HepG2 (cell line): Measurements from ENCODE around the gene LRPPRC. TPM values are rescaled to one million over a fixed set of nuclear protein-coding genes. Genes with fewer than 3 reads are reported as not detected.

Source experiments
- ARNT ChIP-seq: fragments of 450-650 bp; IDR thresholded peaks from 2 replicates; pipeline ENCODE4 v1.6.1; 2017
- BRF2 ChIP-seq: sonication (generic); formaldehyde crosslinking; IDR thresholded peaks from 2 replicates; pipeline ENCODE4 v1.8.1; 2022; ENCODE audit warnings: mild to moderate bottlenecking, missing genetic modification reagents
- DMTF1 ChIP-seq: sonication (generic); formaldehyde crosslinking; IDR thresholded peaks from 2 replicates; pipeline ENCODE4 v1.4.0; 2020; ENCODE audit warnings: mild to moderate bottlenecking, missing genetic modification reagents
- EED ChIP-seq: sonication (generic); formaldehyde crosslinking; IDR thresholded peaks from 2 replicates; pipeline ENCODE4 v1.5.0; 2020; ENCODE audit warnings: mild to moderate bottlenecking, missing genetic modification reagents
- ELF3 ChIP-seq: IDR thresholded peaks from 2 replicates; pipeline ENCODE4 v1.6.1; 2016; ENCODE audit warnings: missing genetic modification reagents, missing compliant biosample characterization
- IRF1 ChIP-seq: sonication (generic); formaldehyde crosslinking; IDR thresholded peaks from 2 replicates; pipeline ENCODE4 v1.4.0; 2020; ENCODE audit warnings: low read depth, mild to moderate bottlenecking, missing genetic modification reagents
- IRF2 ChIP-seq: IDR thresholded peaks from 2 replicates; pipeline ENCODE4 v1.6.1; 2018; ENCODE audit warnings: missing genetic modification reagents, missing compliant biosample characterization
- KAT7 ChIP-seq: IDR thresholded peaks from 2 replicates; pipeline ENCODE4 v1.6.1; 2018; ENCODE audit warnings: borderline replicate concordance, missing compliant biosample characterization
- KDM2A ChIP-seq: sonication (generic); formaldehyde crosslinking; IDR thresholded peaks from 2 replicates; pipeline ENCODE4 v1.4.0; 2020; ENCODE audit warnings: low read depth, missing genetic modification reagents, borderline replicate concordance
- KDM3A ChIP-seq: IDR thresholded peaks from 2 replicates; pipeline ENCODE4 v1.6.1; 2018; ENCODE audit warnings: low read depth, missing compliant biosample characterization
- KDM5B ChIP-seq: sonication (generic); formaldehyde crosslinking; IDR thresholded peaks from 2 replicates; pipeline ENCODE4 v1.4.0; 2020; ENCODE audit warnings: missing genetic modification reagents, mild to moderate bottlenecking, borderline replicate concordance
- MLX ChIP-seq: IDR thresholded peaks from 2 replicates; pipeline ENCODE4 v1.6.1; 2016
- NAIF1 ChIP-seq: sonication (generic); formaldehyde crosslinking; IDR thresholded peaks from 2 replicates; pipeline ENCODE4 v1.5.0; 2020; ENCODE audit warnings: mild to moderate bottlenecking, missing genetic modification reagents, borderline replicate concordance
- NRL ChIP-seq: sonication (generic); formaldehyde crosslinking; IDR thresholded peaks from 2 replicates; pipeline ENCODE4 v1.5.0; 2020; ENCODE audit warnings: missing genetic modification reagents, mild to moderate bottlenecking, moderate library complexity, borderline replicate concordance
- RCOR2 ChIP-seq: IDR thresholded peaks from 2 replicates; pipeline ENCODE4 v1.6.1; 2016; ENCODE audit warnings: missing biosample characterization, missing genetic modification reagents
- RELA ChIP-seq: sonication (generic); formaldehyde crosslinking; IDR thresholded peaks from 2 replicates; pipeline ENCODE4 v1.4.0; 2020; ENCODE audit warnings: missing genetic modification reagents
- ZKSCAN8 ChIP-seq: IDR thresholded peaks from 2 replicates; pipeline ENCODE4 v1.6.1; 2016; ENCODE audit warnings: borderline replicate concordance, missing genetic modification reagents, missing compliant biosample characterization
- ZNF224 ChIP-seq: sonication (generic); formaldehyde crosslinking; IDR thresholded peaks from 2 replicates; pipeline ENCODE4 v1.5.0; 2020; ENCODE audit warnings: mild to moderate bottlenecking, missing genetic modification reagents
- ZNF367 ChIP-seq: sonication (generic); formaldehyde crosslinking; IDR thresholded peaks from 2 replicates; pipeline ENCODE4 v1.4.0; 2020; ENCODE audit warnings: missing genetic modification reagents, borderline replicate concordance
- ZNF570 ChIP-seq: sonication (generic); formaldehyde crosslinking; IDR thresholded peaks from 2 replicates; pipeline ENCODE4 v1.4.0; 2020; ENCODE audit warnings: mild to moderate bottlenecking, missing genetic modification reagents, borderline replicate concordance
- ZNF704 ChIP-seq: sonication (generic); formaldehyde crosslinking; IDR thresholded peaks from 2 replicates; pipeline ENCODE4 v1.8.1; 2023; ENCODE audit warnings: mild to moderate bottlenecking, inconsistent platforms, moderate library complexity, missing genetic modification reagents, borderline replicate concordance
- ZNF775 ChIP-seq: sonication (generic); formaldehyde crosslinking; IDR thresholded peaks from 2 replicates; pipeline ENCODE4 v1.4.0; 2020; ENCODE audit warnings: missing genetic modification reagents, mild to moderate bottlenecking, moderate library complexity, borderline replicate concordance
- ZSCAN22 ChIP-seq: sonication (generic); formaldehyde crosslinking; IDR thresholded peaks from 2 replicates; pipeline ENCODE4 v1.4.0; 2020; ENCODE audit warnings: mild to moderate bottlenecking, missing genetic modification reagents
- ZSCAN9 ChIP-seq: IDR thresholded peaks from 2 replicates; pipeline ENCODE4 v1.6.1; 2016; ENCODE audit warnings: borderline replicate concordance
- polyA plus RNA-seq, 8 experiments: library from polyadenylated mRNA; depleted of rRNA in 3 of 8; stranded (reverse) in 7 of 8; unstranded in 1 of 8; fragments of >200 nt; fragmentation: Illumina TruSeq in 4 of 8; extraction: Trizol in 4 of 8; gene quantifications; 2 replicates each; pipeline versions ENCODE4 v1.2.1 to v1.2.3, GENCODE V29; 2011 to 2016; ENCODE audit warnings: low read depth in 4 of 8, missing spikeins in 1 of 8, mixed read lengths in 1 of 8; ENCODE audit not compliant: insufficient read depth in 1 of 8
- total RNA-seq, 5 experiments: library from RNA; depleted of rRNA; stranded (reverse); fragments of >200 nt; fragmentation: Illumina TruSeq; extraction: Trizol; gene quantifications; 2 replicates each; pipeline ENCODE4 v1.2.3, GENCODE V29; 2016; ENCODE audit warnings: low read depth in 1 of 5

The LRPPRC gene
- total and polyA plus RNA-seq, 2 of the 13 experiments (the other 11 are each of a cell fraction or from before 2014, with no cell fraction given): 117 to 167 TPM

- TF ChIP-seq ZNF704 (CRISPR knock-in tag): no peak
- no peak for TF ChIP-seq BRF2 (CRISPR knock-in tag)
- peak; percentile 62 for TF ChIP-seq NRL (CRISPR knock-in tag)
- 0 out of 2 replicates have a peak, but pooled peaks have one; percentile 44 for TF ChIP-seq KDM3A (CRISPR knock-in tag)
- TF ChIP-seq ZSCAN9: no peak
- no peak for TF ChIP-seq IRF1 (CRISPR knock-in tag)
- no peak for TF ChIP-seq ZNF570 (CRISPR knock-in tag)
- TF ChIP-seq ZNF775: no peak
- TF ChIP-seq ZKSCAN8 (CRISPR knock-in tag): no peak
- TF ChIP-seq IRF2 (CRISPR knock-in tag): peak; percentile 23; the same call in 1 of the 2 replicates
- no peak for TF ChIP-seq MLX (CRISPR knock-in tag)
- TF ChIP-seq ELF3: 0 out of 2 replicates have a peak, but pooled peaks have one; percentile 28
- TF ChIP-seq ZNF224 (CRISPR knock-in tag): no peak
- no peak for TF ChIP-seq NAIF1 (CRISPR knock-in tag)
- TF ChIP-seq RELA: no peak
- TF ChIP-seq KDM2A: peak; percentile 62; the same call in 1 of the 2 replicates
- no peak for TF ChIP-seq ZSCAN22 (CRISPR knock-in tag)
- no peak for TF ChIP-seq ARNT
- no peak for TF ChIP-seq KAT7 (CRISPR knock-in tag)
- TF ChIP-seq EED (CRISPR knock-in tag): 0 out of 2 replicates have a peak, but pooled peaks have one; percentile 38
- TF ChIP-seq ZNF367: no peak
- no peak; the same call in 1 of the 2 replicates for TF ChIP-seq KDM5B (CRISPR knock-in tag)
- TF ChIP-seq DMTF1 (CRISPR knock-in tag): no peak
- no peak for TF ChIP-seq RCOR2 (CRISPR knock-in tag)
These were observed 117.9 kb downstream of the LRPPRC start (continued) for GRCh38 chr2:43877782-43878464.
